Epithelial cell of prostate (primary cell): Measurements from ENCODE around the gene NR3C2.
"Not testable (repeated sequence)": the region's sequence is repeated elsewhere in the genome, so short reads cannot be mapped to it uniquely, and the experiment has no call there.

Experiments
- DNase-seq: peaks from one replicate; pipeline ENCODE4 v3.0.0-alpha.2; 2011; ENCODE audit warnings: low read depth, low spot score
- H3K27ac ChIP-seq: fragments of 450-650 bp; 2 replicates; pipeline ENCODE4 v1.5.1; 2017; ENCODE audit warnings: mild to moderate bottlenecking

Gene NR3C2

GRCh38 chr4:148329751-148330150 lies 112.5 kb downstream of the NR3C2 start:
- no peak for DNase-seq
- H3K27ac ChIP-seq = no peak overlapping the region

- no peak overlapping the region for H3K27ac ChIP-seq
- DNase-seq = no peak
Observed at GRCh38 chr4:148327683-148328082, 114.5 kb downstream of the NR3C2 start.

GRCh38 chr4:148323316-148323715 lies 118.9 kb downstream of the NR3C2 start:
- not testable (repeated sequence) for DNase-seq

GRCh38 chr4:148315049-148315448 lies 127.2 kb downstream of the NR3C2 start:
- H3K27ac ChIP-seq = no peak overlapping the region
- DNase-seq = no peak

More at GRCh38 chr4:148323316-148323715, 118.9 kb downstream of the NR3C2 start:
- not testable (repeated sequence) for H3K27ac ChIP-seq

GRCh38 chr4:148312956-148313490 lies 129.2 kb downstream of the NR3C2 start:
- no peak for DNase-seq
- no peak overlapping the region for H3K27ac ChIP-seq

- H3K27ac ChIP-seq = no peak overlapping the region
- no peak for DNase-seq
Observed at GRCh38 chr4:148311526-148311925, 130.7 kb downstream of the NR3C2 start.

- no peak for DNase-seq
- no peak overlapping the region for H3K27ac ChIP-seq
Observed at GRCh38 chr4:148310756-148311155, 131.5 kb downstream of the NR3C2 start.

- no peak for DNase-seq
- no peak overlapping the region for H3K27ac ChIP-seq
Observed at GRCh38 chr4:148305751-148306150, 136.5 kb downstream of the NR3C2 start.

- no peak overlapping the region for H3K27ac ChIP-seq
- no peak for DNase-seq
Observed at GRCh38 chr4:148302416-148302815, 139.8 kb downstream of the NR3C2 start.

GRCh38 chr4:148300877-148301276 lies 141.3 kb downstream of the NR3C2 start:
- H3K27ac ChIP-seq = no peak overlapping the region

GRCh38 chr4:148299337-148299736 lies 142.9 kb downstream of the NR3C2 start:
- no peak for DNase-seq
- no peak overlapping the region for H3K27ac ChIP-seq

More at GRCh38 chr4:148300877-148301276, 141.3 kb downstream of the NR3C2 start:
- DNase-seq = no peak

GRCh38 chr4:148296498-148296897 lies 145.7 kb downstream of the NR3C2 start:
- H3K27ac ChIP-seq = no peak overlapping the region
- DNase-seq = no peak

GRCh38 chr4:148295642-148296041 lies 146.6 kb downstream of the NR3C2 start:
- no peak overlapping the region for H3K27ac ChIP-seq
- no peak for DNase-seq

- no peak overlapping the region for H3K27ac ChIP-seq
- no peak for DNase-seq
Observed at GRCh38 chr4:148293571-148293970, 148.6 kb downstream of the NR3C2 start.

- H3K27ac ChIP-seq = no peak overlapping the region
- DNase-seq = no peak
Observed at GRCh38 chr4:148292686-148293085, 149.5 kb downstream of the NR3C2 start.

GRCh38 chr4:148289740-148290139 lies 152.5 kb downstream of the NR3C2 start:
- H3K27ac ChIP-seq = no peak overlapping the region
- no peak for DNase-seq

- DNase-seq = no peak
- no peak overlapping the region for H3K27ac ChIP-seq
Observed at GRCh38 chr4:148288448-148288847, 153.8 kb downstream of the NR3C2 start.

- H3K27ac ChIP-seq = no peak overlapping the region
- no peak for DNase-seq
Observed at GRCh38 chr4:148287111-148287510, 155.1 kb downstream of the NR3C2 start.

- DNase-seq = no peak
Observed at GRCh38 chr4:148286012-148286411, 156.2 kb downstream of the NR3C2 start.

GRCh38 chr4:148283665-148284064 lies 158.5 kb downstream of the NR3C2 start:
- DNase-seq = no peak
- H3K27ac ChIP-seq = no peak overlapping the region

More at GRCh38 chr4:148286012-148286411, 156.2 kb downstream of the NR3C2 start:
- no peak overlapping the region for H3K27ac ChIP-seq

GRCh38 chr4:148278310-148278709 lies 163.9 kb downstream of the NR3C2 start:
- no peak for DNase-seq
- no peak overlapping the region for H3K27ac ChIP-seq

- H3K27ac ChIP-seq = no peak overlapping the region
- DNase-seq = no peak
Observed at GRCh38 chr4:148275266-148275665, 166.9 kb downstream of the NR3C2 start.
